H54 (cell line): ENCODE data around the gene MOV10.

Experiments used
- DNase-seq: peaks from one replicate; pipeline ENCODE4 v3.0.0; 2011; ENCODE audit warnings: low spot score, mixed read lengths; ENCODE audit not compliant: insufficient read length
- FAIRE-seq: peaks from 3 replicates; lab custom pipeline; 2011; peaks lifted over from hg19 to GRCh38; lab: Jason Lieb, UNC
- POLR2A ChIP-seq: IDR thresholded peaks from 2 replicates; pipeline ENCODE4 v1.6.1; 2011; ENCODE audit warnings: low read depth, mild to moderate bottlenecking, low read length

MOV10 gene

DNA sequence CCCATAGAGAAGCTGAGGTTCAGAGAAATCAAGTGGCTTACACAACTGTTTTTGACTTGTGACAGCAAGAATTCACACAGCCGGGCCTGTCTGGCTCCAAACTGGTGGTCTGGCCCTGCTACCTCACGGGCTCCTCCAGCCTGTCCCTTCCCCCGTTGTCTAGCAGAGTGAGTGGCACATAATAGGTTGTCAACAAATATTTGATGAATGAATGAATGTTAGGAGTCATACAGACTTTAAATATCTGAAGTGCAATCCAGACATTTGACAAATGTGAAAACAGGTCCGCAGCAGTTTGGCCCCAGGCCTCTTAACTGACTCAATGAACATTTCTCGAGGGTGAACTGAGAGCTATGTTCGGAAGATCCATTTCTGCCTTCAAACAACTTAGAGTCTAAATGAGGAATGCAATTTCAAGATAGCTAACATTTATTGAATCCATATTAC lies 33.6 kb downstream of the MOV10 start:
- DNase-seq (no peak), FAIRE-seq (no peak)
- TF ChIP-seq POLR2A: no peak

- FAIRE-seq (no peak), DNase-seq (no peak)
- TF ChIP-seq POLR2A: no peak
Measured at GRCh38 chr1:112708489-112708888, 34.0 kb downstream of the MOV10 start.

GRCh38 chr1:112710159-112710558 lies 35.7 kb downstream of the MOV10 start:
- no peak for FAIRE-seq
- DNase-seq: no peak
- no peak for TF ChIP-seq POLR2A

GRCh38 chr1:112710586-112710985 lies 36.1 kb downstream of the MOV10 start:
- no peak for TF ChIP-seq POLR2A
- FAIRE-seq (no peak), DNase-seq (no peak)

- no peak for FAIRE-seq
- DNase-seq: no peak
- TF ChIP-seq POLR2A: no peak
Measured at GRCh38 chr1:112711041-112711440, 36.6 kb downstream of the MOV10 start.

DNA sequence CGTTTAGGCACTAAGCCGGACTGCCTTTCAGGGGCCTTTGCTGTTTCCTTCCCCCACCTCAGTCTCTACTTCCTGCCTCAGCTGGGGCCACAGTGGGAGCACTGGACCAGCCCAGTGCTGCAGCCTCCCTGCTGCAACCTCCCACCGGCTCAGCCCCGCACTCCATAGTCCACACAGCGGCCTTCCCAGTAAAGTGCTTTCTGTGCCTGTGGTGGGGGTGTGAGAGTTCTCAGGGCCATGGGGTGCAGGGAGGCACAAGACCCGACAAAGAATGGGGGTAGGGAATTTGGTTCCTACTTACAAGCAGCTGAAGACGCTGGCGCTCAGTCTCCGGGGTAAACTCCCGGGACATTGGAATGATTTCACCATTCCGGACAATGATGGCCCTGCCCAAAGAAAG lies 37.2 kb downstream of the MOV10 start:
- no peak for TF ChIP-seq POLR2A
- DNase-seq (no peak), FAIRE-seq (no peak)

GRCh38 chr1:112712191-112712590 lies 37.7 kb downstream of the MOV10 start:
- no peak for DNase-seq
- FAIRE-seq: no peak
- TF ChIP-seq POLR2A: no peak

DNA sequence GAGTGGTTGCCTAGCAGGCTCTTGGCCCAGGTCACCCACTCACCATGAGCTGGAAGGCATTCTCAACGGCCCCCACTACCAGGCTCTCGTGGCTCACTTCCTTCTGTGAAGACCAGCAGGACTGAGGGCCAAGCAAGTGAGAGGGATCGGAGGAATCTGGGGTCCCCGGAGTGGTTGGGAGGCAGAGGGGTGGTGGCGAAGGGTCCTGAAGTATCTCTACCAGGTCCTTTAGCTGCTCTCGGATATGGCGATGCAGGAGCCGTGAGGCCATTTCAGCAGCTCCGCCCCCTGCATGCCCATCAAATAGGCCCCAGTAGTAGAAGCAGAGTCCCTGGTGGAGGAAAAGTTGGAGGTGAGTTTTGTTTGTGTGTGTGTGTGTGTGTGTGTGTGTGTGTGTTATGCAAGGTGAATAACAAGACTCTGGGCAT lies 38.3 kb downstream of the MOV10 start:
- DNase-seq (no peak), FAIRE-seq (no peak)
- TF ChIP-seq POLR2A: no peak

DNA sequence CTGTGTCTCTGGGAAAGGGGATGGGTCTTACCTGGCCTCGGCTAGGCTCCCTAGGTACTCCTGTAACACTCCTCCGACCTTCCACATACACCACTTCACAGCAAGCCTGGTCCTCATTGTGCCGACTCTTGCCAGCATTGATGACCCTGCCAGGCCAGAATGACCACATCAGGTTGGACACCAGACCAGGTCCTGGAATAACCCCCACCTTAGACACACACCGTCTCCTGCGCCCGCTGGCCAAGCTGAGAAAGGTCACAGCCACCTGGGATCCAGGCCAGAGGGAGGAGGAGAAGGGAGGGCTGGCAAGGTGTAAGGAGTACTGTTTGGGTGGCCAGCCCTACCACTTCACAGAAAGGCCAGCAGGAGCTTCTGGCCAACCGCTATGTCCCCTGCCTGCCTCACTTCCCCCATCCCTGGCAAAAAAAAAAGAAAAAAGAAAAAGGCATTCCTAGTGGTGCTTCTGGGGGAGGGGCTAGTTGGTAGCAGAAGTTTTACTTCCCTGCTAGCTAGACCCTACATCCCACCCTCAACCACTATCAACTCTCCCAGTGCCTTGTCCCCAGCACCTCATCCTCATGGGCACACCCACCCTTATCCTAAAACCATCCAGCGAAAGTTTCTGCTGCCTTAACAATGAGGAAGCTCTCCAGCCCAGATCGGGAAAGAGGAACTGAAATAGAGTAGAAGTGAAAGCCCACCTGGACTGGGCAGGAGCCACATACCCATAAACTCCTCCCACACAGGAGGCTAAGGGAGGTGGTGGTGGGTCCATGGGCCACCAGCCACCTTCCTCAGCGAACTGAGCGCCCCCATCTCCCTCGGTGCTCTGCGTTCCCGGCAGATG lies 39.2 kb downstream of the MOV10 start:
- DNase-seq: no peak
- no peak for TF ChIP-seq POLR2A
- no peak for FAIRE-seq

DNA sequence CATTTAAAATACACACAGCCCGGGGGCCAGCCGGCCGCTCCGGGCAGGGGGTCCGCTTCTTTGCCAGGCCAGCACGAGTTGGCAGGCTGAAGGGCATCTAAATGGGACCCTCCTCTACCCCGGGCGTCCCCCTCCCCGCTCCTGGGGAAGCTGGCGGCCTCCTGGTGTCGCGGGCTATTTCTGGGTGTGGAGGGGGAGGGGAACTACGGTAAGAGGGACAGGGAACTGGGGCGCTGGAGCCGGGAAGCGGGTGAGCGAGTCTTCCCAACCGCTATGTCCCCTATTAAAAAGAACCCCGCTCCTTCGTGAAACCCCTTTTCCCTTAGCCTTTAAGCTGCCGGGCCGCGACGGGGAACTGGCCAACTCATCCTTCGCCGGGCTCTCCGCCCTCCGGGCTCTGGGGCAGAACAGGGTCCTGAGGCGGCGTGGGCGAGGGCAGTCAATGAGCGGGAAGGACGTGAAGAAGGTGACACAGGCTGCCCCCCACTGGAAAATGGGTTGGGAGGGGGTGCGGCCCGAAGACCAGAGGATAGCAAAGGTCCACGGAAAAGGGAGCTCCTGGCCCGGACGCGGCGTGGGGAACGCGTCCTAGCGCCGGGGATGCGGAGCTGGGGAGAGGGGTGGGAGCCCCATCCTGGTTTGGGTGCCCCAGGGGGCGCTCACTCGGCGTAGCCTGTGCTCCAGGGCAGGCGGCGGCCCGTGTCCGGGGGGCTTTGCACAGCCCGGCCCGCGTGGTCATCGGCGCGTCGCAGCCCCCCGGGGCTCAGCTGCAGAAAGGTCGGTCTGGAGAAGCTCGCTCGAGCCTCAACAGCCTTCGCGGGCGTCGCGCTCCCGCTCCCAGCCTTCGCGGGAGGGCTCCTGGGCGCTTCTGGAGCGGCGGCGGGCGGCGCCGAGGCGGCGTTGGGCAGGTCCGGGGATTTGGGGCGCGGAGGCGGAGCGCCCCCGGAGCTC lies 40.1 kb downstream of the MOV10 start:
- no peak for DNase-seq
- TF ChIP-seq POLR2A: no peak
- no peak for FAIRE-seq

DNA sequence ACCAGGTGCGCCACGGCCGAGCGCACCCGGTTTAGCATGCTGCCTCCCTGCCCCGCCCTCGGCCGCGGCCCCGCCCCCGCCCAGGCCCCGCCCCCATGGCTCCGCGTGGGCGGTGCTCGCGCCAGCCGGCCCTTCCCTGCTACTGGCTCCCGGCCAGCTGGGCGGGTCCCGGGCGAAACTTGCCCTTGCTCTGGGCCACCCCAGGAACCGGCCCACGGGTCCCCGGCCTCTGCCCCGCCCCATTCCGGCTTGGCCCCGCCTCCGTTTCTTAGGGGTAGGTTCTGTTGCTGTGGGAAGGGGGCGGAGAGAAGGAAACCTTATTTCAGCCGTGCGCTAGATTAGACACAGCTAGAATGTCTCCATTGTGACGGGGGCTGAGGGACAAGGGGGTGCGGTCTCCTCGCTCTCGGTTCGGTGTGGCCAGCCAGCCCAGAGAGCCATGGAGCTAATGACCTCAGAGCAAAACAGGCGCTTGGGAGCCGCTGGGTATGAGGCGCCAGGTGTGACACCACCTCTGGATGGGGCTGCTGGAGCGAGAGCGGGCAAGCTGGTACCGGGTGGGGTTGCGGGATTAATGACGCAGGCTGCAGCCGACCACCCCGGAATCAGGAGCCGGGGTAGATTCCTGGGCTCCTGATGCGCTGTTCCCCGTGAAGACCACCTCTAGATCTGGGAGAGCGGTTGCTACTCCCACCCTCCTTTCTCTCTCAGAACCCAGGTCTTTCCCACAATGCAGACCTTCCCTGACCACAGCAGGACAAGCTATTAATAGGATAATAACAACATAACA lies 41.0 kb downstream of the MOV10 start, which contains the start of gene PPM1J:
PPM1J (minus strand) TSS at position 69 of the 790 bp plus-strand sequence; CDS start at position 38, 31 bp downstream.
- FAIRE-seq (no peak), DNase-seq (peak; percentile 93)
- TF ChIP-seq POLR2A: no peak

DNA sequence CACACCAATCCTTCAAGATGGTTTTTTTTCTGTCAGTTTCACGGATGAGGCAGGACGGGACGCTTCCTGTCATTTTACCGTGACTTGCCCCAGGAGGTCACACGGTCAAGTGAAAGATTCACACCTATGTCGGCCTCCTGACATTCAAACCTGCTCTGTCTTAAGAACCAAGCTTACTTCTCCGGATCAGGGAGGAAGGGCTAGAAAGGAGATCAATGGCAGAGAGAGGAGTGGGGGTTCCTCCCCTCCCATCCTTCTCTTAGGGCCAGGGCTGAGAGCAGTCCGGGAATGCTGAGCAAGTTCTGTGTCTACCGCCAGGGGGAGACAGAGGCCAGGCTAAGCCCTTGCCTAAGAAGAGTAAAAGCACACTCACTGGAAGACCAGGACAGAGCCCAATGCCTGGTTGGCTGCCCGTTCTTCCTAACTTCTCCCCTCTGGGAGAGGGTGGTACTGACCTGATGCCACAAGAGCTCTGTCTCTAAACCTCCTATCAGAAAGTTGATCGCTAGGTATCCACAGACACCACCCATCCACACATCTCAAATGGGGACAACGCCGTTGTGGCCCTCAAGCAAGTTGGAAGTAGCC lies 41.8 kb downstream of the MOV10 start:
- FAIRE-seq (peak; percentile 87), DNase-seq (peak; percentile 93)
- TF ChIP-seq POLR2A: no peak
